B cell (primary cell): ENCODE measurements around the gene STEAP2. TPM values are rescaled to one million over a fixed set of nuclear protein-coding genes. Genes with fewer than 3 reads are reported as not detected.

Experiments
- ATAC-seq: fragments of 200-7000 bp; cut with Tn5 transposase; one replicate; pipeline ENCODE4 v1.10.0; 2021; ENCODE audit warnings: low read depth, mild to moderate bottlenecking, moderate number of reproducible peaks, moderate library complexity
- CTCF ChIA-PET: fragments of 350-600 bp; sonication (Branson Sonifier 250); formaldehyde crosslinking; loops from one replicate; lab custom pipeline; 2021; ENCODE audit warnings: antibody characterized with exemption, inconsistent platforms; lab: Charles Lee
- POLR2A ChIA-PET: fragments of 350-600 bp; sonication (Branson Sonifier 250); formaldehyde crosslinking; loops from one replicate; lab custom pipeline; 2021; ENCODE audit warnings: antibody characterized with exemption; lab: Charles Lee
- DNase-seq: peaks from one replicate; pipeline ENCODE4 v3.0.0; 2013
- H2AFZ ChIP-seq: 2 replicates; pipeline ENCODE4 v1.6.1; 2012; ENCODE audit warnings: mild to moderate bottlenecking, low read depth, low read length; ENCODE audit not compliant: insufficient read depth, poor library complexity, severe bottlenecking
- H3K27ac ChIP-seq, 2 donors: 1 replicate in 1 of 2; 2 replicates in 1 of 2; pipeline ENCODE4 v1.5.1; 2012 to 2013; ENCODE audit warnings: low read length in 2 of 2, mild to moderate bottlenecking in 2 of 2, moderate library complexity in 1 of 2
- H3K27me3 ChIP-seq, 4 experiments: fragments of 200-600 bp in 1 of 4; sonication (generic) in 1 of 4; replicated peaks in 1 of 4; 1 replicate in 2 of 4; 2 replicates in 2 of 4; pipeline versions ENCODE4 v1.6.1 to v1.7.0; 2013 to 2016; ENCODE audit warnings: low read length in 3 of 4, mild to moderate bottlenecking in 2 of 4, mixed read lengths in 1 of 4, moderate library complexity in 1 of 4; ENCODE audit not compliant: insufficient read depth in 4 of 4, control insufficient read depth in 3 of 4; ENCODE audit errors: control extremely low read depth in 1 of 4
- H3K36me3 ChIP-seq, 2 experiments: replicated peaks in 1 of 2; 1 replicate in 1 of 2; 2 replicates in 1 of 2; pipeline versions ENCODE4 v1.6.1 to v1.7.1; 2013; ENCODE audit warnings: low read length in 1 of 2; ENCODE audit not compliant: insufficient read depth in 2 of 2, control insufficient read depth in 1 of 2; ENCODE audit errors: control extremely low read depth in 1 of 2, extremely low read depth in 1 of 2
- H3K4me1 ChIP-seq, 2 donors: fragments of 200-600 bp in 1 of 2; sonication (generic) in 1 of 2; 1 replicate in 1 of 2; 2 replicates in 1 of 2; pipeline versions ENCODE4 v1.5.1 to v1.6.1; 2013 to 2017; ENCODE audit warnings: low read length in 2 of 2; ENCODE audit not compliant: control insufficient read depth in 2 of 2, insufficient read depth in 2 of 2
- H3K4me2 ChIP-seq: replicated peaks from 2 replicates; pipeline ENCODE3; 2012; ENCODE audit warnings: mild to moderate bottlenecking, low read depth, low read length; ENCODE audit not compliant: poor library complexity, severe bottlenecking
- H3K4me3 ChIP-seq, 5 experiments: fragments of 200-600 bp in 1 of 5; sonication (generic) in 1 of 5; 1 replicate in 3 of 5; 2 replicates in 2 of 5; pipeline versions ENCODE4 v1.5.1 to v1.7.0; 2011 to 2016; ENCODE audit warnings: low read length in 4 of 5, mild to moderate bottlenecking in 4 of 5, low read depth in 2 of 5, control low read depth in 1 of 5, moderate library complexity in 1 of 5; ENCODE audit not compliant: insufficient read depth in 1 of 5; ENCODE audit errors: control extremely low read depth in 1 of 5, extremely low read depth in 1 of 5
- H3K79me2 ChIP-seq: fragments of 200-600 bp; sonication (generic); one replicate; pipeline ENCODE4 v1.6.0; 2016; ENCODE audit warnings: low read length; ENCODE audit not compliant: control insufficient read depth, insufficient read depth
- H3K9ac ChIP-seq: fragments of 200-600 bp; sonication (generic); 2 replicates; pipeline ENCODE4 v1.6.1; 2017; ENCODE audit warnings: mild to moderate bottlenecking, low read length, moderate library complexity
- H3K9me3 ChIP-seq, 3 donors: one replicate each; pipeline versions ENCODE4 v1.6.1 to v1.7.1; 2013; ENCODE audit warnings: low read length in 2 of 3; ENCODE audit not compliant: control insufficient read depth in 2 of 3, insufficient read depth in 1 of 3; ENCODE audit errors: control extremely low read depth in 1 of 3
- H4K20me1 ChIP-seq: 2 replicates; pipeline ENCODE4 v1.6.0; 2012; ENCODE audit warnings: mild to moderate bottlenecking, low read length; ENCODE audit not compliant: insufficient read depth, control insufficient read depth, poor library complexity, severe bottlenecking
- H3K27ac Mint-ChIP-seq: one replicate; pipeline ENCODE4 v1.8.0; 2021; ENCODE audit warnings: mixed read lengths
- H3K27me3 Mint-ChIP-seq: one replicate; pipeline ENCODE4 v1.8.0; 2021; ENCODE audit warnings: mixed read lengths
- H3K4me1 Mint-ChIP-seq: one replicate; pipeline ENCODE4 v1.8.0; 2021; ENCODE audit warnings: mixed read lengths
- H3K4me3 Mint-ChIP-seq: one replicate; pipeline ENCODE4 v1.8.0; 2021; ENCODE audit warnings: mixed read lengths
- H3K9me3 Mint-ChIP-seq: one replicate; pipeline ENCODE4 v1.8.0; 2022; ENCODE audit warnings: mixed read lengths; ENCODE audit not compliant: insufficient read depth
- EZH2 ChIP-seq: IDR thresholded peaks from 2 replicates; pipeline ENCODE4 v1.6.1; 2012; ENCODE audit warnings: borderline replicate concordance, low read depth, mild to moderate bottlenecking, moderate library complexity, low read length; ENCODE audit not compliant: insufficient read depth, poor library complexity, severe bottlenecking
- WGBS: methylation state at CpG from one replicate; pipeline ENCODE4 v1.1.5; 2013; ENCODE audit warnings: missing lambda C conversion rate; ENCODE audit not compliant: insufficient coverage; 5-methylcytosine and 5-hydroxymethylcytosine counted together
- intact Hi-C: fragments of 100-400 bp; cut with micrococcal nuclease; formaldehyde crosslinking; loops from one replicate; pipeline ENCODE4 v1.10.0; 2022
- polyA plus RNA-seq: library from polyadenylated mRNA; depleted of rRNA; stranded (reverse); fragments of >200 nt; gene quantifications from 2 replicates; pipeline ENCODE4 v1.2.3, GENCODE V29; 2012
- total RNA-seq, 2 donors: library from RNA; stranded (reverse); fragments of 120-200 nt in 1 of 2; gene quantifications; 1 replicate in 1 of 2; 2 replicates in 1 of 2; pipeline versions ENCODE4 v1.2.3 to v1.2.4, GENCODE V29; 2013 to 2022
- TF ChIP-seq, protein P1 (sequence below): fragments of 200-600 bp; IDR thresholded peaks from one replicate; pipeline ENCODE4 v1.8.0; 2022; ENCODE audit warnings: antibody characterized with exemption, mild to moderate bottlenecking

Gene STEAP2
- total and polyA plus RNA-seq, 2 donors (not counting 1 experiment from before 2014, with no cell fraction given): not detected

DNA sequence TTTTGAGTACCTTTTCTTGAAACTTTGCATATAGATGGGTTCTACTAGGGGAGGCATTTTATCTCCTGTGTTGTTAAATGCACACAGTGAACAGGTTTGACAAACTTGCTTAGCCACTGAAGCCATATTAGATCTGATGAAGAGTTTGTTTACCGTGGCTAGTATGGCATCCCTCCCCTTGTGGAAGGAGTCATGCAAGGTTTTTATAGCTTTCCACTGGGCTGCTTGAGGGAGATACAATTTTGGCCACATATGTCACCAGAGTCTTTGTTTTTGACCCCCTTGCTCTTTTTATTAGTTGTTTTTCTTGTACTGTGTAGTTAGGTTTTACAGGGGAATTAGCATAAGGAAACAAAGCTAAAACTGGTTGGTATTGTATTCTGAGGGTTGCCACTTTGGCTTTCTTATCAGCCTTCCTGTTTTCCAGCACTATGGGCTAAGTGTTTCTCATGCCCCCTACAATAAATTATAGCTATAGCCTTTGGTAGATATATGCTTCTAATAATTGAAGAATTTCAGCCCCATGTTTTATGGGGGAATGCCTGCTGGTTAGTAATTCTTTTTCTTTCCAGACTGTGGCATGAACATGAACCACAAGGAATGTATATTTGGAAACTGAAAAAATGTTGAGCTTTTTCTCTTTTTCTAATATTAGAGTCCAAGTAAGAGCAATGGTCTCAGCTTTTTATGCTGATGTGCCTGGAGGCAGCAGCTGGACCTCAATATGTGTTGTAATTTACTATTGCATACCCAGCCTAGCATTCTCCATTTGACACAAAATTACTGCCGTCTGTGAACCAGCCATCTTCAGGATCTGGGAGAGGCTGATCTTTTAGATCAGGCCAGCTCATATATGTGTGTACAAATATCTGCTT, 18.4 kb upstream of the STEAP2 start:
- ATAC-seq (no peak), DNase-seq (no peak)
- Mint-ChIP-seq H3K4me3 (no peak overlapping the region), H3K4me1 (peaks cover 3% of the 10 kb centered on the region), H3K27me3 (no peaks in the 10 kb centered on the region), H3K9me3 (peaks cover 11% of the 10 kb centered on the region), H3K27ac (no peak overlapping the region)
- H3K27ac ChIP-seq: no peak overlapping the region
- peaks cover 0 to 2% (median 0%) of the 10 kb centered on the region in 4 experiments for H3K27me3 ChIP-seq
- no peak overlapping the region for H3K4me2 ChIP-seq
- ChIA-PET CTCF (no interaction called here), POLR2A (no interaction called here)
- TF ChIP-seq, protein P1, sequence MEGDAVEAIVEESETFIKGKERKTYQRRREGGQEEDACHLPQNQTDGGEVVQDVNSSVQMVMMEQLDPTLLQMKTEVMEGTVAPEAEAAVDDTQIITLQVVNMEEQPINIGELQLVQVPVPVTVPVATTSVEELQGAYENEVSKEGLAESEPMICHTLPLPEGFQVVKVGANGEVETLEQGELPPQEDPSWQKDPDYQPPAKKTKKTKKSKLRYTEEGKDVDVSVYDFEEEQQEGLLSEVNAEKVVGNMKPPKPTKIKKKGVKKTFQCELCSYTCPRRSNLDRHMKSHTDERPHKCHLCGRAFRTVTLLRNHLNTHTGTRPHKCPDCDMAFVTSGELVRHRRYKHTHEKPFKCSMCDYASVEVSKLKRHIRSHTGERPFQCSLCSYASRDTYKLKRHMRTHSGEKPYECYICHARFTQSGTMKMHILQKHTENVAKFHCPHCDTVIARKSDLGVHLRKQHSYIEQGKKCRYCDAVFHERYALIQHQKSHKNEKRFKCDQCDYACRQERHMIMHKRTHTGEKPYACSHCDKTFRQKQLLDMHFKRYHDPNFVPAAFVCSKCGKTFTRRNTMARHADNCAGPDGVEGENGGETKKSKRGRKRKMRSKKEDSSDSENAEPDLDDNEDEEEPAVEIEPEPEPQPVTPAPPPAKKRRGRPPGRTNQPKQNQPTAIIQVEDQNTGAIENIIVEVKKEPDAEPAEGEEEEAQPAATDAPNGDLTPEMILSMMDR: no peak
- TF ChIP-seq EZH2: no peak
- H4K20me1 ChIP-seq: no peaks in the 10 kb centered on the region
- intact Hi-C loops: no loop called here
- no peak overlapping the region for H2AFZ ChIP-seq
- H3K36me3 ChIP-seq: no peaks in the 10 kb centered on the region
- peaks cover 0 to 12% (median 4%) of the 10 kb centered on the region in 3 donors for H3K9me3 ChIP-seq
- H3K79me2 ChIP-seq: no peaks in the 10 kb centered on the region
- no peak overlapping the region for H3K4me3 ChIP-seq
- no peaks in the 10 kb centered on the region for H3K4me1 ChIP-seq
- H3K9ac ChIP-seq: no peak overlapping the region
- 14% methylated on average over 1 of the region's 2 CpGs for WGBS
